HepG2 (cell line): ENCODE measurements around the gene NUBPL. TPM values are rescaled to one million over a fixed set of nuclear protein-coding genes. Genes with fewer than 3 reads are reported as not detected.

Source experiments
- ATAC-seq: fragments of 200-7000 bp; cut with Tn5 transposase; 3 replicates; pipeline ENCODE4 v1.9.1; 2020; ENCODE audit warnings: mild to moderate bottlenecking, moderate library complexity
- BruUV-seq: library from RNA; stranded (reverse); fragments of 400-500 nt; replicated peaks from 2 replicates; lab custom pipeline; 2021; lab: Mats Ljungman, UMichigan
- CTCF ChIA-PET: fragments of 300-600 bp; formaldehyde crosslinking; extraction: SDS; loops from one replicate; lab custom pipeline; 2021; ENCODE audit warnings: low total read pairs, inconsistent platforms, low intra/inter-chr PET ratio; lab: Yijun Ruan, JAX
- POLR2A ChIA-PET: fragments of 350-600 bp; sonication (Branson Sonifier 250); formaldehyde crosslinking; loops from one replicate; lab custom pipeline; 2020; ENCODE audit warnings: antibody characterized with exemption, inconsistent platforms; lab: Yijun Ruan, JAX
- DNase-seq: peaks from one replicate; pipeline ENCODE4 v3.0.0-alpha.2; 2015; ENCODE audit warnings: low spot score
- FAIRE-seq: peaks from 3 replicates; lab custom pipeline; 2011; peaks lifted over from hg19 to GRCh38; lab: Jason Lieb, UNC
- H2AFZ ChIP-seq: one replicate; pipeline ENCODE4 v1.6.1; 2011; ENCODE audit warnings: low read length, inconsistent platforms
- H3K27ac ChIP-seq: fragments of 300-600 bp; 3 replicates; pipeline ENCODE4 v1.8.0; 2011; ENCODE audit warnings: mixed run types, mild to moderate bottlenecking, mixed read lengths, low read length, inconsistent platforms; ENCODE audit not compliant: insufficient read depth; ENCODE audit errors: extremely low read length
- H3K27me3 ChIP-seq, 2 experiments: fragments of 200-600 bp in 1 of 2; 2 replicates in 1 of 2; 3 replicates in 1 of 2; pipeline versions ENCODE4 v1.6.0 to v1.8.0; 2011; ENCODE audit warnings: low read length in 2 of 2, mild to moderate bottlenecking in 2 of 2, moderate library complexity in 2 of 2, inconsistent platforms in 1 of 2; ENCODE audit not compliant: insufficient read depth in 2 of 2, control insufficient read depth in 1 of 2
- H3K36me3 ChIP-seq, 2 experiments: fragments of 200-600 bp in 1 of 2; replicated peaks in 1 of 2; 2 replicates in 1 of 2; 3 replicates in 1 of 2; pipeline versions ENCODE4 v1.5.1 to v1.8.0; 2011; ENCODE audit warnings: low read length in 2 of 2, inconsistent platforms in 1 of 2; ENCODE audit not compliant: insufficient read depth in 2 of 2, control insufficient read depth in 1 of 2
- H3K4me1 ChIP-seq: 2 replicates; pipeline ENCODE4 v1.5.1; 2012; ENCODE audit warnings: low read length, inconsistent platforms; ENCODE audit not compliant: insufficient read depth
- H3K4me2 ChIP-seq: 2 replicates; pipeline ENCODE4 v1.6.0; 2011; ENCODE audit warnings: low read depth, low read length, inconsistent platforms
- H3K4me3 ChIP-seq, 3 experiments: fragments of 200-600 bp in 1 of 3; sonication (generic), shearing (Covaris generic) in 1 of 3; replicated peaks in 1 of 3; 2 replicates each; pipeline ENCODE4 v1.5.1; 2011 to 2016; ENCODE audit warnings: low read length in 3 of 3, inconsistent platforms in 2 of 3, low read depth in 2 of 3, mild to moderate bottlenecking in 2 of 3, control low read depth in 1 of 3, mixed read lengths in 1 of 3; ENCODE audit not compliant: insufficient read depth in 1 of 3
- H3K79me2 ChIP-seq: one replicate; pipeline ENCODE4 v1.6.1; 2011; ENCODE audit warnings: low read length, inconsistent platforms; ENCODE audit not compliant: insufficient read depth
- H3K9ac ChIP-seq: 2 replicates; pipeline ENCODE4 v1.6.0; 2011; ENCODE audit warnings: mild to moderate bottlenecking, low read depth, low read length, inconsistent platforms; ENCODE audit not compliant: insufficient read depth
- H3K9me3 ChIP-seq: 2 replicates; pipeline ENCODE4 v1.5.1; 2012; ENCODE audit warnings: mild to moderate bottlenecking, low read length
- H4K20me1 ChIP-seq: 2 replicates; pipeline ENCODE4 v1.6.0; 2011; ENCODE audit warnings: inconsistent platforms, mild to moderate bottlenecking, low read length, moderate library complexity; ENCODE audit not compliant: insufficient read depth
- CENPT ChIP-seq: sonication (generic); formaldehyde crosslinking; IDR thresholded peaks from 2 replicates; pipeline ENCODE4 v1.8.0; 2022; ENCODE audit warnings: low read depth, mild to moderate bottlenecking, moderate library complexity, missing genetic modification reagents
- CHCHD3 ChIP-seq: sonication (generic); formaldehyde crosslinking; IDR thresholded peaks from 2 replicates; pipeline ENCODE4 v1.8.0; 2022; ENCODE audit warnings: mild to moderate bottlenecking, missing genetic modification reagents, moderate library complexity
- NFYC ChIP-seq: IDR thresholded peaks from 2 replicates; pipeline ENCODE4 v1.6.1; 2016; ENCODE audit warnings: missing genetic modification reagents, missing compliant biosample characterization
- ONECUT2 ChIP-seq: sonication (generic); formaldehyde crosslinking; IDR thresholded peaks from 2 replicates; pipeline ENCODE4 v1.4.0; 2020; ENCODE audit warnings: missing genetic modification reagents
- TCF7 ChIP-seq: sonication (generic); IDR thresholded peaks from 2 replicates; pipeline ENCODE4 v1.6.1; 2016; ENCODE audit warnings: antibody characterized with exemption, low read depth
- XBP1 ChIP-seq: sonication (generic); formaldehyde crosslinking; IDR thresholded peaks from 2 replicates; pipeline ENCODE4 v1.5.0; 2020; ENCODE audit warnings: missing genetic modification reagents
- ZNF354B ChIP-seq: sonication (generic); formaldehyde crosslinking; IDR thresholded peaks from 2 replicates; pipeline ENCODE4 v1.8.0; 2022; ENCODE audit warnings: mild to moderate bottlenecking, missing genetic modification reagents
- ZNF510 ChIP-seq: sonication (generic); formaldehyde crosslinking; IDR thresholded peaks from 2 replicates; pipeline ENCODE4 v1.4.0; 2020; ENCODE audit warnings: low read depth, mild to moderate bottlenecking, missing genetic modification reagents
- ZNF550 ChIP-seq: sonication (generic); formaldehyde crosslinking; IDR thresholded peaks from 2 replicates; pipeline ENCODE4 v1.4.0; 2020; ENCODE audit warnings: mild to moderate bottlenecking, missing genetic modification reagents, borderline replicate concordance
- ZNF850 ChIP-seq: sonication (generic); formaldehyde crosslinking; conservative IDR thresholded peaks from 2 replicates; pipeline ENCODE4 v1.9.0; 2021; ENCODE audit warnings: mild to moderate bottlenecking, missing genetic modification reagents
- ZNF883 ChIP-seq: sonication (generic); formaldehyde crosslinking; IDR thresholded peaks from 2 replicates; pipeline ENCODE4 v1.5.1; 2020; ENCODE audit warnings: mild to moderate bottlenecking, missing genetic modification reagents; ENCODE audit errors: not compliant biosample characterization
- WGBS: methylation state at CpG from one replicate; pipeline ENCODE4 v1.1.6; 2017; ENCODE audit warnings: low lambda C conversion rate; 5-methylcytosine and 5-hydroxymethylcytosine counted together
- in situ Hi-C: cut with HindIII; loops from 2 replicates; pipeline ENCODE4 v1.10.0; 2017; ENCODE audit warnings: low pct_unique_long_range_greater_than_20kb; ENCODE audit not compliant: extremely low pct_ligation_motif_present
- intact Hi-C: fragments of 100-400 bp; cut with micrococcal nuclease; formaldehyde crosslinking; loops from one replicate; pipeline ENCODE4 v1.10.0; 2022; ENCODE audit not compliant: unreplicated experiment
- polyA plus RNA-seq, 8 experiments: library from polyadenylated mRNA; depleted of rRNA in 3 of 8; stranded (reverse) in 7 of 8; unstranded in 1 of 8; fragments of >200 nt; fragmentation: Illumina TruSeq in 4 of 8; extraction: Trizol in 4 of 8; gene quantifications; 2 replicates each; pipeline versions ENCODE4 v1.2.1 to v1.2.3, GENCODE V29; 2011 to 2016; ENCODE audit warnings: low read depth in 4 of 8, missing spikeins in 1 of 8, mixed read lengths in 1 of 8; ENCODE audit not compliant: insufficient read depth in 1 of 8
- total RNA-seq, 5 experiments: library from RNA; depleted of rRNA; stranded (reverse); fragments of >200 nt; fragmentation: Illumina TruSeq; extraction: Trizol; gene quantifications; 2 replicates each; pipeline ENCODE4 v1.2.3, GENCODE V29; 2016; ENCODE audit warnings: low read depth in 1 of 5
- TF ChIP-seq, protein P1 (sequence below): sonication (generic); formaldehyde crosslinking; IDR thresholded peaks from 2 replicates; pipeline ENCODE4 v1.8.0; 2022; ENCODE audit warnings: mild to moderate bottlenecking, missing genetic modification reagents, borderline replicate concordance
- TF ChIP-seq, protein P2 (sequence below): sonication (generic); formaldehyde crosslinking; IDR thresholded peaks from 2 replicates; pipeline ENCODE4 v1.4.0; 2020; ENCODE audit warnings: missing genetic modification reagents; ENCODE audit errors: not compliant biosample characterization
- TF ChIP-seq, protein P3 (sequence below): sonication (generic); formaldehyde crosslinking; IDR thresholded peaks from 2 replicates; pipeline ENCODE4 v1.9.0; 2021; ENCODE audit warnings: missing genetic modification reagents, mild to moderate bottlenecking, borderline replicate concordance

The NUBPL gene
- total and polyA plus RNA-seq, 2 of the 13 experiments (the other 11 are each of a cell fraction or from before 2014, with no cell fraction given) = 21.3 to 44.1 TPM

DNA sequence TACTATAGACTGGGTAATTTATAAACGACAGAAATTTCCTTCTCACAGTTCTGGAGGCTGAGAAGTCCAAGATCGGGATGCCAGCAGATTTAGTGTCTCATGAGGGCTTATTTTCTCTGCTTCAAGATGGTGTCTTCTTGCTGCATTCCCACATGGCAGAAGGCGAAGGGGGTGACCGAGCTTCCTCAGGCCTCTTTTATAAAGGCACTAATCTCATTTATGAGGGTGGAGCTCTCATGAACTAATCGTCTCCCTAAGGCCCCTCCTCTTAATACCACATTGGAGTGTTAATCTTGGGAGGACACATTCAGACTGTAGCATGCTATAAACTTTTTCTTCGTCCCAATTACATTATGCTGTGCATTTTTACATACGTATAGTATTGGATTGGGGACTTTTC is 315.5 kb downstream of the NUBPL start:
- ATAC-seq (no peak), FAIRE-seq (no peak), DNase-seq (no peak)
- intact Hi-C loops (no loop called here), in situ Hi-C loops (no loop called here)
- 62% methylated on average over 7 of the region's 7 CpGs for WGBS
- CTCF ChIA-PET = no interaction called here
- H3K79me2 ChIP-seq = no peaks in the 10 kb centered on the region
- H3K4me2 ChIP-seq = no peak overlapping the region
- no peak overlapping the region for H3K27ac ChIP-seq
- no peak overlapping the region for H3K9ac ChIP-seq
- H2AFZ ChIP-seq = peak overlapping the region; percentile 21
- H4K20me1 ChIP-seq = no peaks in the 10 kb centered on the region
- no peak overlapping the region for H3K4me3 ChIP-seq
- H3K36me3 ChIP-seq = no peaks in the 10 kb centered on the region
- POLR2A ChIA-PET = no interaction called here
- peaks cover 10% of the 10 kb centered on the region; the same call in 1 of the 2 replicates for H3K4me1 ChIP-seq
- H3K27me3 ChIP-seq = no peaks in the 10 kb centered on the region
- BruUV-seq = no TSS peak
- no peak for TF ChIP-seq XBP1 (CRISPR knock-in tag)
- no peak for TF ChIP-seq ZNF883 (CRISPR knock-in tag)
- TF ChIP-seq TCF7 = peak; percentile 3; the same call in 1 of the 2 replicates
- no peak for TF ChIP-seq ZNF354B
- TF ChIP-seq, all 625 proteins: peak for 1
- no peaks in the 10 kb centered on the region for H3K9me3 ChIP-seq

DNA sequence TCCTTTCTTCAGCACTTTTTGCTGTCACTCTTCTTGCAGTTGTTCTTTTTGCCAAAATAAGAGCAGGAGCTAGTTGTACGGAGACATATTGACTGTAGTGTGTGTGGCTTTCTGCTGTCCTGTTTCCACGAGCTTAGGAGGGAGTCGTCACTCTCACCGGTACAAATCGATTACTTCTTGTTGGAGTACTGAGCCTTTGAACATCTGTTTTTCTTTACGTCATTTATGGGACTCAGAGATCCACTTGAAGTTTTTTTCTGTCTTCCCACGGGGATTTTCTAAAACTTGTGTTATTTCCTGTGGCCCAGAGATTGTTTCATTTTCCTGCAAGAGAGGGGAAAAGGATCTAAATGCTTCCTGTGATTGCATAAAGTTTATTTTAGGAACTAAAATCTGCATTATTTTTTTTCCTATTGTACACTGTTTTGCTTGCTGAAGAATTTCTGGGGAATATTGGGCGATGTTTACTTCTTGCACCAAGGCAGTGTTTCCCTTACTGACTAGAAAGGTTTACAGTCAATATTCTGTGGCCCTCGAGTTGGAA is 316.1 kb downstream of the NUBPL start:
- Histone ChIP-seq H3K9ac (no peak overlapping the region), H3K4me1 (peaks cover 10% of the 10 kb centered on the region; the same call in 1 of the 2 replicates), H3K4me3 (0 out of 6 replicates have a peak overlapping the region, but pooled peaks of 1 of the 3 experiments have one; percentile 0), H4K20me1 (no peaks in the 10 kb centered on the region), H3K36me3 (no peaks in the 10 kb centered on the region), H3K9me3 (no peaks in the 10 kb centered on the region), H3K27me3 (no peaks in the 10 kb centered on the region), H3K4me2 (peak overlapping the region; percentile 30), H2AFZ (peak overlapping the region; percentile 21), H3K79me2 (no peaks in the 10 kb centered on the region), H3K27ac (no peak overlapping the region)
- BruUV-seq = no TSS peak
- CTCF ChIA-PET = no interaction called here
- ATAC-seq = peak; percentile 75
- 21% methylated on average over 9 of the region's 9 CpGs for WGBS
- in situ Hi-C loops (no loop called here), intact Hi-C loops (no loop called here)
- no peak for FAIRE-seq
- POLR2A ChIA-PET = no interaction called here
- no peak for DNase-seq
- 0 out of 2 replicates have a peak, but pooled peaks have one; percentile 15 for TF ChIP-seq ZNF850 (CRISPR knock-in tag)
- TF ChIP-seq ZNF510 (CRISPR knock-in tag) = no peak
- TF ChIP-seq CENPT (CRISPR knock-in tag) = no peak
- TF ChIP-seq ONECUT2 (CRISPR knock-in tag) = peak; percentile 54; the same call in 1 of the 2 replicates
- TF ChIP-seq, protein P1, sequence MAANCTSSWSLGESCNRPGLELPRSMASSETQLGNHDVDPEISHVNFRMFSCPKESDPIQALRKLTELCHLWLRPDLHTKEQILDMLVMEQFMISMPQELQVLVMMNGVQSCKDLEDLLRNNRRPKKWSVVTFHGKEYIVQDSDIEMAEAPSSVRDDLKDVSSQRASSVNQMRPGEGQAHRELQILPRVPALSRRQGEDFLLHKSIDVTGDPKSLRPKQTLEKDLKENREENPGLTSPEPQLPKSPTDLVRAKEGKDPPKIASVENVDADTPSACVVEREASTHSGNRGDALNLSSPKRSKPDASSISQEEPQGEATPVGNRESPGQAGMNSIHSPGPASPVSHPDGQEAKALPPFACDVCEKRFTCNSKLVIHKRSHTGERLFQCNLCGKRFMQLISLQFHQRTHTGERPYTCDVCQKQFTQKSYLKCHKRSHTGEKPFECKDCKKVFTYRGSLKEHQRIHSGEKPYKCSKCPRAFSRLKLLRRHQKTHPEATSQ (CRISPR knock-in tag) = no peak
- no peak for TF ChIP-seq CHCHD3 (CRISPR knock-in tag)
- TF ChIP-seq, protein P2, sequence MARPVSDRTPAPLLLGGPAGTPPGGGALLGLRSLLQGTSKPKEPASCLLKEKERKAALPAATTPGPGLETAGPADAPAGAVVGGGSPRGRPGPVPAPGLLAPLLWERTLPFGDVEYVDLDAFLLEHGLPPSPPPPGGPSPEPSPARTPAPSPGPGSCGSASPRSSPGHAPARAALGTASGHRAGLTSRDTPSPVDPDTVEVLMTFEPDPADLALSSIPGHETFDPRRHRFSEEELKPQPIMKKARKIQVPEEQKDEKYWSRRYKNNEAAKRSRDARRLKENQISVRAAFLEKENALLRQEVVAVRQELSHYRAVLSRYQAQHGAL (CRISPR knock-in tag) = no peak
- TF ChIP-seq ZNF550 (CRISPR knock-in tag) = no peak
- TF ChIP-seq, protein P3, sequence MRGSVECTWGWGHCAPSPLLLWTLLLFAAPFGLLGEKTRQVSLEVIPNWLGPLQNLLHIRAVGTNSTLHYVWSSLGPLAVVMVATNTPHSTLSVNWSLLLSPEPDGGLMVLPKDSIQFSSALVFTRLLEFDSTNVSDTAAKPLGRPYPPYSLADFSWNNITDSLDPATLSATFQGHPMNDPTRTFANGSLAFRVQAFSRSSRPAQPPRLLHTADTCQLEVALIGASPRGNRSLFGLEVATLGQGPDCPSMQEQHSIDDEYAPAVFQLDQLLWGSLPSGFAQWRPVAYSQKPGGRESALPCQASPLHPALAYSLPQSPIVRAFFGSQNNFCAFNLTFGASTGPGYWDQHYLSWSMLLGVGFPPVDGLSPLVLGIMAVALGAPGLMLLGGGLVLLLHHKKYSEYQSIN = no peak
- TF ChIP-seq NFYC (CRISPR knock-in tag) = no peak
